Pons (tissue), 1 donor: ENCODE measurements around the gene CCDC200.
"Not testable (repeated sequence)": the region's sequence is repeated elsewhere in the genome, so short reads cannot be mapped to it uniquely, and the experiment has no call there.

Experiments
- DNase-seq: peaks from one replicate; pipeline ENCODE4 v3.0.0-alpha.2; 2016; ENCODE audit warnings: low spot score

Gene CCDC200

DNA sequence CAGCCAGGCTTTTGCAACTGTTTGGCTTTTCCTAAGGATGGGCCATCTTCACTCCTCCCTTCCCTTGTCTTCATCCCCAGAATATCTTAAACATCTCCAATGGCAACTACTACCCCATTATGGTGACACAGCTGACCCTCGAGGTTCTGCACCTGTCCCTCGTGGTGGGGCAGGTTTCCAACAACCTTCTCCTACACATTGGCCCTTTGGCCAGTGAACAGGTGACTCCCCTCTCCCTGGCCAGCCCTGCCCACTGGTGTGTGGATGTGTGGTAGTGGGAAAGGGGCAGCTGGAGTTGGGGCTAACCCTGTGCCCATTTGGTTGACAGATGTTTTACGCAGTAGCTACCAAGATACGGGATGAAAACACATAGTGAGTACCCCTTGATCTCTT lies 12.1 kb downstream of the CCDC200 start:
- DNase-seq = no peak

DNA sequence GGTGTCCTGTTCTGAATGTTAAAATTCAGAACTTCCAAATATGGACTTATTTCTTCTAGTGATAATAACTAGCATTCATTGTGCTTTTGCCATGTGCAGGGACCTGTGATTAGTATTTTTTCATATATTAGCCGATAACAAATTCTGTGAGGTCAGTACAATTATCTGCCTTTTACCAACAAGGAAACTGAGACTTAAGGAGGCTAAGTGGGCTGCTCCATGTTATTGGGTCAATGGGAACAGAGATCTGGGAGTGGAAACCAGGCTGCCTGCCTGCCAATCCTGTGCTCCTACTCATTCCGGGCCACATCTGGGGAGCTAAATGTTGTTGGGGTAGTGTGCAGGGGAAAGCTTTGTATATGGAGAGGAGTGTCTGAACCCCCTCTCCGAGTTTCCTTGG lies 13.1 kb downstream of the CCDC200 start:
- DNase-seq = no peak

DNA sequence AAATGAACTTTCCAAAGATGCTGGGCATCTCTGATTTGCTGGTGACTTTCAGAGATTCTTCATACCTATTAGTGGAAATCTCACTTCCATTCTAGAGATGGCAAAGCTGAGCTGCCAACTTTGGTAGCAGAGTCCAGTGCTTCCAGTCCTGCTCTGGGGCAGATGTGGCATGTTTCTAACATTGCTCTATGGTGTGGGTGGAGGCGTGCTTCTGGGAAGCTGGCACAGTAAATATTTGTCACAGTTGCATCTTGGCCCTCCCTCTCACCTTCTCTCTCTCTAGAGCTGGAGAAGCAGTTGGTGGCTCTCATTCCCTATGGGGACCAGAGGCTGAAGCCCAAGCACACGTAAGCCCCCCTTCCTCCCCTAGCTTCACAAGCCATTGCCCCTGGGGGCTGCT lies 14.9 kb downstream of the CCDC200 start:
- DNase-seq = no peak

DNA sequence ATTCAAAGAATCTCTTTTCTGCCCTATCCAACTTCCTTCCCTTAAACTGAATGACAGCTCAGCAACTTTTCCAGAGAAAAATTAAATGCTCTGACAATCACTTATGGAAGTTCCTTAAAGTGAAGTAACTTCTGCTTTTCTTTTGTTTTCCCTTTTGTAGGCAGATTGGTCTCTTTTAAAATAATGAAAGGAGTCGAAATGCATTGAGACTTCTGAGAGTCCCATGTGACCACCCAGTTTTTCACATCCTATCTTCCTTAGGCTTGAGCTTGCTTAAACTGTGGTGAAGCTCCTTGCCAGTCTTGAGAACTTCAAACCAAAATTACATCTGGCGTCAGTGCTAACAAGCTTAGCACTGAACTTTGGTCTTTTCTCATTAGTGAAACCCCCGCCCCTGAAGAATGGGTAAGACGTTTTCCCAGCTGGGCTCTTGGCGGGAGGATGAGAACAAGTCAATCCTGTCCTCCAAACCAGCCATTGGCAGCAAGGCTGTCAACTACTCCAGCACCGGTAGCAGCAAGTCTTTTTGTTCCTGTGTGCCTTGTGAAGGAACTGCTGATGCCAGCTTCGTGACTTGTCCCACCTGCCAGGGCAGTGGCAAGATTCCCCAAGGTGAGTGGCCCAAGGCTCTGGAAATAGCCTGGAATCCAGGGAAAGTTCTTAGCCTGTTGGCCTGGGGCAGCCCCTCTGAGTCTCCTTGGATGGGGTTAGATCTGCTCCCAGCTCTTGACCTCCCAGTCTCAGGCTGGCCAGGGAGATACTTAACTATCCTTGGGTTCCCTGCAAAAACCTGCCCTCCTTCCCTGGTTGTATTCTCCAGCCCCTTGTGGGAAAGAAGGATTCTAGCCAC lies 15.6 kb downstream of the CCDC200 start:
- peak; percentile 69 for DNase-seq

DNA sequence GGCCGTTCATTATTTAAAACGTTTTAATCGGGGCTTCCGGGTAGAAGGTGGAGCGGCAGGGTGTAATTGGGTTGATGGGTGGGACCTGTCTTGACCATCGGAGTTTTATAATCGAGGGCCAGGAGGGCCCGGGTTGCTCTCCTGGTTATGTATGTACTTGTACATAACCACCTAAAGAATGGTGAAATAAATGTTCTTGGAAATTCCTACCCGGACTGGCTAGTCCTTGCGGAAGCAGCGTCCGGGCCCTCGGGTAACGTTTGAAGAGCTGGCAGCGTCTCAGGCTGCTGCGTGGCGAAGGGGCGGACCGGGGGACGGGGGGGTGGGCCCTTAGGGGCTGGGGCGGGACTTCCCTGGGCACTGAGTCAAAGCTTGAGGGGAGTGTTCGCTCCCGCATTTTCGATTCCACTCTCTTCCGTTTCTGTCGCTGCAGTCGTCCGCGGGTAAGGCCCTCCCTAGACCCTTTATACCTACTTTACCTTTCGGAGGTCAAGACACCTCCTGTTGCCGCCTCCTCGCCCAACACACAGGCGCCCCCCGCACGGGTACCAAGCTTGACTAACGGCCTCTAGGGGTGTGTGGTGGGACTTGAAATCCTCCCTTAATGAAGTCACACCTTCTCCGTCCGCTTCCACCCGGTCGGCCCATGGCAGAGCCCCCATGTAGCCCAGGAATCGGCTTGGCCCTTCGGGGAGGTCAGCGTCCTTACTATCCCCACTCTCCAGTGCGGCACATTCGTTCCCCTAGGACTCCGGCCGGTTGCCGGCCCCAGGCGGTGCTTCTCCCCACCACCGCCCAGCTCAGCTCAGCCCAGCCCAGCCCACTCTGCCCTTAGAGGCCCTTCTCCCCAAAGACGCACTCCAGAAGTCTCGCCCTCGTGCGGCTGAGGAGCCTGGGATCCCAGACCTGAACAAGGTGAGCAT lies 16.7 kb downstream of the CCDC200 start, which contains the start of gene TMEM106A:
TMEM106A (plus strand) TSS at position 396 of the 923 bp plus-strand sequence. CDS start 1,167 bp downstream, outside the sequence.
- DNase-seq = peak; percentile 45

DNA sequence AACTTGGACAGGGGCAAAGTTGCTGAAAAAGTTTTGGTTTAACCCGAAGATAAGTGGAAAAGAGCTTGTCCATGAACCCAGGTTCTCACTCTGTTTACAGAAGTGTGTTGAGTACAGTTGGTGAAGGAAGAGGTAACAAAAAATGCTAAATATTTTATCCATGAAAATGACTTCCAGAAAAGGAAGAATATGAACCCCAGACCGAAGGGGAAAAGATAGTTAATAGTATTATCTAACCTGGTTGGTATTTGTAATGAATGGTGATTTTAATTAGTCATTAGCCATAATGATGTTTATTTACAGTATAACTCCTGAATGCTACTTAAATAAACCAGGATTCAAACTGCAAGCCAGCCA lies 17.3 kb downstream of the CCDC200 start:
- DNase-seq = no peak

DNA sequence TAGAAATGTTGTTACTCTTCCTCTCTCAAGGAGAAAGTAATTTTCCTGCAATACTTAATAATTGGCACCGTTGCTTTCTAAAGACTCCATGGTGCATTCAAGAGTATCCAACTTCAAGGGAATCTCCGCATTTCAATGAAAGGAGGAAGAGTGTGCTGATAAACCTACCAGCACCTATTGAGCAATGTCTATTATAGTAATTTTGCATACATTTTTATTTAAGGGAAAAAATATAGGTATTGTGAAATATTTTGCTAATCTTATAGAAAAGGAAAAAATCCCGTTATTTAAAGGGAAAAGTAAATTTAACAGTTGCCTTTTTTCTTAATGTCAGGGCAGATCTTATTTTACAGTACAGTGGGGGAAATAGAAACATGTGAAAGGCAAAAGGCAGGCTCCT lies 17.8 kb downstream of the CCDC200 start:
- DNase-seq = no peak

DNA sequence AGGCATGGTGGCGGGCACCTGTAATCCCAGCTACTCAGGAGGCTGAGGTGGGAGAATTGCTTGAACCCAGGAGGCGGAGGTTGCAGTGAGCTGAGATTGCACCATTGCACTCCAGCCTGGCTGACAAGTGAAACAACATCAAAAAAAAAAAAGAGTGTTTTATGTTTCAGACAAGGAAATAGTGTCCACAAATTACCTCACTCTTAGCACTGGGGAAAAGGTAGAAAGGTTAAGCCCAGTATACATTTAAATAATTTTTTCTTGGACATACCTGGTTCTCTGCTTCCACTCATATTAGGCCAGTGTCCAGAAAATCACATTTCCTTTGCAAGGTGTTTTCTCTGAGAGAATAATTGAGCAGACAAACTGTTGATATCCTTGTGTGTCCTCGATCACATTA lies 25.4 kb downstream of the CCDC200 start:
- not testable (repeated sequence) for DNase-seq

DNA sequence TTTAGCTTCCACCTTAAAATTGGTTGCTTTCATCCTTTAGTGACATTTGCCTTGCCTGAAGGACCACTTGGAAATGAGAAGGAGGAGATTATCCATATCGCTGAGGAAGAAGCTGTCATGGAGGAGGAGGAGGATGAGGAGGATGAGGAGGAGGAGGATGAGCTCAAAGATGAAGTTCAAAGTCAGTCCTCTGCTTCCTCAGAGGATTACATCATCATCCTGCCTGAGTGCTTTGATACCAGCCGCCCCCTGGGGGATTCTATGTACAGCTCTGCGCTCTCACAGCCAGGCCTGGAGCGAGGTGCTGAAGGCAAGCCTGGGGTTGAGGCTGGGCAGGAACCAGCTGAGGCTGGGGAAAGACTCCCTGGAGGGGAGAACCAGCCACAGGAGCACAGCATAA lies 28.3 kb downstream of the CCDC200 start:
- DNase-seq = no peak

DNA sequence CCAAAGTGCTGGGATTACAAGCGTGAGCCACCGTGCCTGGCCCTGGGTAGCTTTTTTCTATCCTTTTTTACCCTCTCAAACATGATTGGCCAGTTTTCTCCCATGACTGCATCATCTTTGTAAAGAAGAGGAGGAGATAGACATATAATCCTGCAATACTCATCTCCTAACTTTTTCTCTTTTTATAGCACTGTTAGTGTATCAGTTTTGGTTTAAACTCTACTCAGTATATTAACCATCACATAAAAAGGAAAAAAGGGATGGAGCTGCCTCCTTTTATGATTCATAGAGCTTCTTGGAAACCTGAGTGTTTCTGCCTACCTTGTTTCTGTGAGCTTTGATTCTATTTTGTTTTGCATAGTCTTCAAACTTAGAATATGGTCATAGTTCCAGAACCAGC lies 28.8 kb downstream of the CCDC200 start:
- no peak for DNase-seq

DNA sequence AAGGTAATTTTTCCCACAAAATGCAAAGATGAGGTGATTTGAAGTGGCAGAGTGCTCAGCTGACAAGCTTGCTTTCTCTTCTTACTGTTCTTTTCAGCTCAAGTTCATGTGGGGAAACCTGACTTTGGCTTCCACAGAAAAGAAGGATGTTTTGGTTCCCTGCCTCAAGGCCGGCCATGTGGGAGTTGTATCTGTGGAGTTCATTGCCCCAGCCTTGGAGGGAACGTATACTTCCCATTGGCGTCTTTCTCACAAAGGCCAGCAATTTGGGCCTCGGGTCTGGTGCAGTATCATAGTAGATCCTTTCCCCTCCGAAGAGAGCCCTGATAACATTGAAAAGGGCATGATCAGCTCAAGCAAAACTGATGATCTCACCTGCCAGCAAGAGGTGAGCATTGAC lies 35.2 kb downstream of the CCDC200 start:
- no peak for DNase-seq

DNA sequence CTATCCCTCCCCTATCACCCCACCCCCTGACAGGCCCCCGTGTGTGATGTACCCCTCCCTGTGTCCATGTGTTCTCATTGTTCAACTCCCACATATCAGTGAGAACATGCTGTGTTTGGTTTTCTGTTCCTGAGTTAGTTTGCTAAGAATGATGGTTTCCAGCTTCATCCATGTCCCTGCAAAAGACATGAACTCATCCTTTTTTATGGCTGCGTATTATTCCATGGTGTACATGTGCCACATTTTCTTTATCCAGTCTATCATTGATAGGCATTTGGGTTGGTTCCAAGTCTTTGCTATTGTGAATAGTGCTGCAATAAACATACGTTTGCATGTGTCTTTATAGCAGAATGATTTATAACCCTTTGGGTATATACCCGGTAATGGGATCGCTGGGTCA lies 41.8 kb downstream of the CCDC200 start:
- DNase-seq = not testable (repeated sequence)

DNA sequence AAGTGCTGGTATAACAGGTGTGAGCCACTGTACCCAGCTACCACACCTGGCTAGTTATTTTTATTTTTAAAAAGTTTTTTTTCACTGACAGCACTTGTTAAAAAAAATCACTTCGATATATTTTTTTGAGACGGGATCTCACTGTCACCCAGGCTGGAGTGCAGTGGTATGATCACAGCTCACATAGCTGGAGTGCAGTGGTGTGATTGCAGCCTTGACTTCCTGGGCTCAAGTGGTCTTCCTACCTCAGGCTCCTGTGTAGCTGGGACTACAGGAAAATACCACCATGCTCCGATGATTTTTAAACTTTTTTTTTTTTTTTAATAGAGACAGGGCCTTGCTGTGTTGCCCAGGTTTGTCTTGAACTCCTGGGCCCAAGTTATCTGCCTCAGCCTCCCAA lies 44.5 kb downstream of the CCDC200 start:
- no peak for DNase-seq

DNA sequence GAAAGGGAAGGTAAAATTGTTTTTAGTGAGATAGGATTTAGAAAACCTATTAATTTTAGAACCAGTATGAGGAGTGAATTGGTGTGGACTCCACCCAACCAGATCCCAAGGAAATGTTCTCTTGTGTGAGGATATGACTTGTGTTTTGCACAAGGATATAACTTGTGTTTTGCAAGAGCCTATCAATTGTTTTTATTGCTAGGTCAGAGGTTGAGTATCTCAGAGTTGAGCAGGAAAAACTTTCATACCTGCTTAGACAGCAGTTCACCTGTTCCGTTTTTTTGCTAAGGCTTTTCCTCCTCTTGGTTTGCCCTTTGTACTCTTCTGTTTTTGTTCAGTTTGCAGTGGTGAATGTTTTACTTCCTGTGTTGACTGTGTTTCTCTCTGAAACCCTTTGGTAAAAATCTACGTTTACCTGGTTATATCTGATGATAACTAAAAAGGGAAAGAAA lies 52.3 kb downstream of the CCDC200 start:
- no peak for DNase-seq

DNA sequence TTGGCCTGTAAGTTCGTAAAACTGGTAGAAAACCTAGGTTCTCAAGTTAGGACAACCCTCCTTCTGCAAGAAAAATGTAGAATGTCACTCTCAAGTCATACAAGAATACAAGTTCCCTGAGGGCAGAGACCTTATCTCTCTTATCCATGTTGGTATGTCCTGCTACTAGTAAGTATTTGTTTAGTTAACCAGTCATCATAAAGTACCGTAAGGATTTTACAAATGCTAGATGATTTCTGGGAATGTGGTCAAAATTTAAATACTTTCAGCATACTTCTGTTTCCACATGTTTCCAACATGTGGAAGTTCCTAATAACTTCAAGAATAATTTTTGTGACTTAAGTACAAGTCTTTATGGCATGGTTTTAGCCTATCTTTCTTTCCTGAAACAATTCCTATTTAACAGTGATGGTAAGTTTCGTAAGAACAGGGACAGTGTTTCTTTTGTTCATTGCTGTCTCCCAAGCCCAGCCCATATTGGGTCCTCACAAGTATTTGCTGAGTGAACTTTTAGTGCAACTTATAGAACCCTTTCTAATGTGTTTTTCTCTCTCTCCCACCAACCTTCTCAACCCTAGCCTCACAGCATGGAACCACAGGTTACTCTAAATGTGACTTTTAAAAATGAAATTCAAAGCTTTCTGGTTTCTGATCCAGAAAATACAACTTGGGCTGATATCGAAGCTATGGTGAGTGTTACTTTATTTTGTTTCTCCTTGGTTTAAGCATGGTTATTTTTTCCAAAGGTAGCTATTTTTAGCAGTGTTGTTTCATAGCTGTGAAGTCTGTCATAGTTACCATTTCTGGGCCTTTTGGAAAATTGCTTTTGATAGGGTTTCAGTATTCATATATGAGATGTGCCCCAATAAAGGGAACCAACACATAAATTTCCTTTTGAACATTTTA lies 53.0 kb downstream of the CCDC200 start:
- DNase-seq = no peak

DNA sequence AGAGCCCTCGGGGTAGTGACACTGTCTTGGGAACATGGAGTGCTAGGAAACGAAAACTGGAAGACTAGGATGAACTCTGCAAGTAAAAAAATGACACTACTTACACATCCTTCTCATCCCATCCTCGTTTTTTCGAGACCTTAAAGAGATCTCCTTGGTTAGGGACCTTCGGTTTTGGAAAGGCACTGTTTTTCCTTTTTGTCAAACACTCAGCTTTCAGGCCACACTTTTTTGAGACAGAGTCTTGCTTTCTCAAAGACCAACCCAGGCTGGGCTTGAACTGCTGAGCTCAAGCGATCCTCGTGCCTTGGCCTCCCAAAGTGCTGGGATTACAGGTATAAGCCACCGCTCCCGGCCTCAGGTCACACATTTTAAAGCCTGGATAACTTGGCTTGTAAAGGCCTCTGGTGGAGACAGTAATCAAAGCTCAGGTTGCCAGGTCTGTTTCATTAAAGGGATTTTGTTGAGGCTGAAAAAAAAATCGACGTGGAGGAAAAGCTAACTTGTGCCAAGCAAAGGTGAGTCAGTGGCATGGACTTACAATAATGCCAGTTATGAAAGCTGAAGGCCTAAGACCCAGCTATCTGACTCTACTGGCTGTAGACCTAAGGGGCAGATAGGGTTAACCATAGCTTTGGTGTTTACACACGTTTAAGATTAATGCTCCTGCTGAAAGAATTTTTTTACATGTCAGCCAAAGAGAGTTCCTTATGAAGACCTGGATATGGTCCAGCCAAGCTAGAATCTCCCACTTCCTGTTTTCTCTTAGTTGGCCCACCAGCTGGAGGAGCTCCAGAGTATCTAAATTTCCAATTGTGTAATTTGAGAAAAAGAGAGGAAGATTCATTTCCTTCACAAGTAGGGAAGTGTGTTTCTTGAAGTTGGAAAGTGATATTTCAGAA lies 56.6 kb downstream of the CCDC200 start:
- peak; percentile 88 for DNase-seq
